Body of pancreas (tissue), 4 donors: ENCODE results near the gene TNP2.

Source experiments
- CTCF ChIP-seq, 7 experiments: fragments of 450-650 bp in 4 of 7; fragments of 200-600 bp in 3 of 7; sonication (generic) in 3 of 7; IDR thresholded peaks; one replicate each; pipeline ENCODE4 v1.5.1; 2016 to 2019; ENCODE audit warnings: antibody characterized with exemption in 7 of 7
- POLR2A ChIP-seq, 3 donors: fragments of 450-650 bp; IDR thresholded peaks; one replicate each; pipeline ENCODE4 v1.6.1; 2016; ENCODE audit warnings: antibody characterized with exemption in 3 of 3, mild to moderate bottlenecking in 2 of 3

GRCh38 chr16:11307639-11308492 lies 38.7 kb upstream of the TNP2 start:
- no peak for TF ChIP-seq POLR2A (IDR thresholded peaks at IDR 0.05)
- TF ChIP-seq CTCF (IDR thresholded peaks at IDR 0.05), result no peak
